Liver (tissue), 9 donors: ENCODE data around the gene SMAD7. TPM values are rescaled to one million over a fixed set of nuclear protein-coding genes. Genes with fewer than 3 reads are reported as not detected.
A peak's percentile ranks its signal among the peaks of the same experiment; 100 is the strongest.

ENCODE experiments used
- DNase-seq: peaks from one replicate; pipeline ENCODE4 v3.0.0-alpha.2; 2017; ENCODE audit warnings: low spot score
- H3K27ac ChIP-seq, 2 donors: one replicate each; pipeline ENCODE4 v1.7.0; 2013; ENCODE audit warnings: inconsistent platforms in 2 of 2, low read length in 2 of 2, control low read depth in 1 of 2, low read depth in 1 of 2, mild to moderate bottlenecking in 1 of 2
- H3K27me3 ChIP-seq, 4 donors: one replicate each; pipeline versions ENCODE4 v1.6.1 to v1.7.0; 2013; ENCODE audit warnings: low read length in 3 of 4, inconsistent platforms in 1 of 4, mild to moderate bottlenecking in 1 of 4, moderate library complexity in 1 of 4; ENCODE audit not compliant: control insufficient read depth in 4 of 4, insufficient read depth in 4 of 4
- H3K36me3 ChIP-seq, 4 donors: one replicate each; pipeline versions ENCODE4 v1.6.1 to v1.7.0; 2013; ENCODE audit warnings: low read length in 3 of 4, mild to moderate bottlenecking in 3 of 4, low read depth in 1 of 4, moderate library complexity in 1 of 4; ENCODE audit not compliant: control insufficient read depth in 4 of 4, insufficient read depth in 3 of 4
- H3K4me1 ChIP-seq, 4 donors: one replicate each; pipeline versions ENCODE4 v1.6.1 to v1.7.0; 2013; ENCODE audit warnings: low read length in 3 of 4, mild to moderate bottlenecking in 3 of 4, moderate library complexity in 1 of 4; ENCODE audit not compliant: control insufficient read depth in 4 of 4, insufficient read depth in 4 of 4
- H3K4me3 ChIP-seq, 3 donors: one replicate each; pipeline versions ENCODE4 v1.6.1 to v1.7.0; 2013; ENCODE audit warnings: low read length in 3 of 3, control low read depth in 1 of 3, low read depth in 1 of 3, mild to moderate bottlenecking in 1 of 3
- H3K9ac ChIP-seq, 2 donors: one replicate each; pipeline ENCODE4 v1.7.0; 2013; ENCODE audit warnings: low read length in 2 of 2, mild to moderate bottlenecking in 2 of 2, moderate library complexity in 2 of 2, control low read depth in 1 of 2, low read depth in 1 of 2
- H3K9me3 ChIP-seq, 4 donors: one replicate each; pipeline versions ENCODE4 v1.6.1 to v1.7.0; 2013; ENCODE audit warnings: low read length in 3 of 4; ENCODE audit not compliant: control insufficient read depth in 4 of 4
- EGR1 ChIP-seq, 2 donors: IDR thresholded peaks; 2 replicates each; pipeline ENCODE4 v1.6.1; 2016 to 2018; ENCODE audit warnings: antibody characterized with exemption in 2 of 2, low read depth in 2 of 2
- FOXA1 ChIP-seq: IDR thresholded peaks from 2 replicates; pipeline ENCODE4 v1.6.1; 2016; ENCODE audit warnings: antibody characterized with exemption
- FOXA2 ChIP-seq: IDR thresholded peaks from 2 replicates; pipeline ENCODE4 v1.6.1; 2016; ENCODE audit warnings: antibody characterized with exemption
- GABPA ChIP-seq, 2 donors: IDR thresholded peaks in 1 of 2; conservative IDR thresholded peaks in 1 of 2; 2 replicates each; pipeline ENCODE4 v1.6.1; 2016; ENCODE audit warnings: antibody characterized with exemption in 2 of 2, mild to moderate bottlenecking in 1 of 2, moderate library complexity in 1 of 2
- HNF4A ChIP-seq, 2 donors: conservative IDR thresholded peaks; 2 replicates each; pipeline ENCODE4 v1.6.1; 2016; ENCODE audit warnings: antibody characterized with exemption in 2 of 2, mild to moderate bottlenecking in 2 of 2
- JUND ChIP-seq, 2 donors: IDR thresholded peaks; 2 replicates each; pipeline ENCODE4 v1.6.1; 2016; ENCODE audit warnings: antibody characterized with exemption in 2 of 2
- NR2F2 ChIP-seq: IDR thresholded peaks from 2 replicates; pipeline ENCODE4 v1.6.1; 2016; ENCODE audit warnings: antibody characterized with exemption
- RAD21 ChIP-seq, 2 donors: IDR thresholded peaks; 2 replicates each; pipeline ENCODE4 v1.6.1; 2016; ENCODE audit warnings: antibody characterized with exemption in 2 of 2, mild to moderate bottlenecking in 2 of 2
- RXRA ChIP-seq, 2 donors: IDR thresholded peaks; 2 replicates each; pipeline ENCODE4 v1.6.1; 2017 to 2018; ENCODE audit warnings: antibody characterized with exemption in 2 of 2, mild to moderate bottlenecking in 1 of 2
- SP1 ChIP-seq: IDR thresholded peaks from 2 replicates; pipeline ENCODE4 v1.6.1; 2018; ENCODE audit warnings: antibody characterized with exemption, mild to moderate bottlenecking
- TAF1 ChIP-seq: conservative IDR thresholded peaks from 2 replicates; pipeline ENCODE4 v1.6.1; 2016; ENCODE audit warnings: antibody characterized with exemption, mild to moderate bottlenecking
- YY1 ChIP-seq: IDR thresholded peaks from 2 replicates; pipeline ENCODE4 v1.6.1; 2016; ENCODE audit warnings: antibody characterized with exemption, mild to moderate bottlenecking
- WGBS: extraction: QIAGEN DNeasy Blood & Tissue Kit; methylation state at CpG from one replicate; pipeline ENCODE4 v1.1.7; 2013; 5-methylcytosine and 5-hydroxymethylcytosine counted together
- polyA plus RNA-seq, 2 donors: library from polyadenylated mRNA; stranded (reverse) in 1 of 2; unstranded in 1 of 2; fragments of 200-250 nt in 1 of 2; fragments of >200 nt in 1 of 2; fragmentation: Nextera tagmentation in 1 of 2; extraction: Ambion mirVana in 1 of 2; gene quantifications; one replicate each; pipeline versions ENCODE4 v1.2.1 to v1.2.3, GENCODE V29; 2013 to 2015
- total RNA-seq, 2 donors: library from RNA; depleted of rRNA; stranded (reverse); fragments of >200 nt; gene quantifications; one replicate each; pipeline ENCODE4 v1.2.3, GENCODE V29; 2014
- TF ChIP-seq, protein P1 (sequence below): IDR thresholded peaks from 2 replicates; pipeline ENCODE4 v1.6.1; 2016; ENCODE audit warnings: antibody characterized with exemption
- TF ChIP-seq, protein P2 (sequence below): IDR thresholded peaks from 2 replicates; pipeline ENCODE4 v1.6.1; 2016; ENCODE audit warnings: antibody characterized with exemption
- TF ChIP-seq, protein P3 (sequence below): IDR thresholded peaks from 2 replicates; pipeline ENCODE4 v1.6.1; 2016; ENCODE audit warnings: antibody characterized with exemption
- TF ChIP-seq, protein P4 (sequence below): IDR thresholded peaks from 2 replicates; pipeline ENCODE4 v1.6.1; 2016; ENCODE audit warnings: antibody characterized with exemption, mild to moderate bottlenecking
- TF ChIP-seq, protein P5 (sequence below): fragments of 150-350 bp; IDR thresholded peaks from 2 replicates; pipeline ENCODE4 v1.5.1; 2017; ENCODE audit warnings: improper control_type of control experiment, low read depth, low read length; ENCODE audit not compliant: missing input control
- donor health status: healthy.
- donor health status: healthy.
- donor health status: healthy.
- donor health status: healthy.
- donor health status: healthy.

The SMAD7 gene
- total and polyA plus RNA-seq, 4 donors = 3.2 to 11.8 (median 10.1) TPM

DNA sequence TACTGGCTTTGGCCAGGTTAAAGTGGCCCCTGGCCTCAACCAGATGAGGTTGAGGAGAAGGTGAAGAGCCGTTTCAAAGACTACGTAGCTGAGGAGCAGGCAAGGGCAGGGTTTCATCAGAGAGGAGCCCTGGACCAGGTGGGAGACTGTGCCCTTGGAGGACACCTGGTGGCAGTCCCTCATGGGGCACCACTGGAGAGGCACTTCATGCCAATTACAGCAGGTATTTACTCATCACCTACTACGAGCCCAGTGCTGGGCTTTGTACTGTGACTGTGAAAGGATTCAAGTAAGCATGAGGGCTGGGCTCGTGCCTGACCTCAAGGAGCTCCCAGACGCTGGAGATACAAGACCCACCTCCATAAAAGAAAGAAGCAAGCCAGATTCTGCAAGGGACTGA lies 37.6 kb downstream of the SMAD7 start (continued):
- TF ChIP-seq, protein P1, sequence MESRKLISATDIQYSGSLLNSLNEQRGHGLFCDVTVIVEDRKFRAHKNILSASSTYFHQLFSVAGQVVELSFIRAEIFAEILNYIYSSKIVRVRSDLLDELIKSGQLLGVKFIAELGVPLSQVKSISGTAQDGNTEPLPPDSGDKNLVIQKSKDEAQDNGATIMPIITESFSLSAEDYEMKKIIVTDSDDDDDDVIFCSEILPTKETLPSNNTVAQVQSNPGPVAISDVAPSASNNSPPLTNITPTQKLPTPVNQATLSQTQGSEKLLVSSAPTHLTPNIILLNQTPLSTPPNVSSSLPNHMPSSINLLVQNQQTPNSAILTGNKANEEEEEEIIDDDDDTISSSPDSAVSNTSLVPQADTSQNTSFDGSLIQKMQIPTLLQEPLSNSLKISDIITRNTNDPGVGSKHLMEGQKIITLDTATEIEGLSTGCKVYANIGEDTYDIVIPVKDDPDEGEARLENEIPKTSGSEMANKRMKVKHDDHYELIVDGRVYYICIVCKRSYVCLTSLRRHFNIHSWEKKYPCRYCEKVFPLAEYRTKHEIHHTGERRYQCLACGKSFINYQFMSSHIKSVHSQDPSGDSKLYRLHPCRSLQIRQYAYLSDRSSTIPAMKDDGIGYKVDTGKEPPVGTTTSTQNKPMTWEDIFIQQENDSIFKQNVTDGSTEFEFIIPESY = no peak
- TF ChIP-seq SP1 (no peak), HNF4A (conservative IDR thresholded peaks at IDR 0.05) (no peak), RAD21 (IDR thresholded peaks at IDR 0.05) (peak; percentile 68 to 82), FOXA1 (no peak)
- TF ChIP-seq, protein P2, sequence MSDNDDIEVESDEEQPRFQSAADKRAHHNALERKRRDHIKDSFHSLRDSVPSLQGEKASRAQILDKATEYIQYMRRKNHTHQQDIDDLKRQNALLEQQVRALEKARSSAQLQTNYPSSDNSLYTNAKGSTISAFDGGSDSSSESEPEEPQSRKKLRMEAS = no peak

DNA sequence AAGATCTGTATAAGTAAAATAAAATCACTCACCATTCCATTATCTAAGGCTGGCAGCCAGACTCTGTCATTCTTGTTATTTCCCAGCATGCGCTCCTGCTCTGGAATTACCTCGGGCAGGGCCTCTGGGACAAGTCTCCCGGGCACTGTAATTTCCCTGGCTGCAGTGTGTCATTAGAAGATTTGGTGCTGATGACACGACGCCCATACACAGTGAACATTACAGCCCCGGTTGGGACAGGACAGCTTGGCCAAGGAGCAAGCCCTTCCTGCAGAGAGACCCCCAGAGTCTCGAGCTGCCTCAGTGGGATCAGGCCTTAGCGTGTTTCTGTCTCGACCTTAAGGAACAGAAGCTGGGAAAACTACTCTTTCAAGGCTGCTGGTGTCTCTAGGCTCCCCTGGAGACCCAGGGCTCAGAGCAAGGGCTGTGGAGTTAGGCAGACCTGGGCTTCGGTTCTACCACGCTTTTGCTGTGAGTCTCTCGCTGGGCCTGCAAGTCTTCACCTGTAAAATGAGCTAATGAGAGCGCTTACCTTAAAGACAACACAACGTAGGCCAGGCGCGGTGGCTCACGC lies 39.7 kb downstream of the SMAD7 start:
- Histone ChIP-seq H3K4me3 (no peak overlapping the region), H3K9me3 (no peaks in the 10 kb centered on the region), H3K27ac (no peak overlapping the region), H3K4me1 (no peaks in the 10 kb centered on the region), H3K9ac (no peak overlapping the region), H3K36me3 (no peaks in the 10 kb centered on the region), H3K27me3 (no peaks in the 10 kb centered on the region)
- no peak for DNase-seq
- TF ChIP-seq TAF1 = no peak
- TF ChIP-seq RXRA (IDR thresholded peaks at IDR 0.05) = no peak
- TF ChIP-seq GABPA (IDR thresholded peaks at IDR 0.05 in 1 of 2, conservative IDR thresholded peaks at IDR 0.05 in 1 of 2) = no peak
- WGBS = 96% methylated on average over 17 of the region's 17 CpGs

DNA sequence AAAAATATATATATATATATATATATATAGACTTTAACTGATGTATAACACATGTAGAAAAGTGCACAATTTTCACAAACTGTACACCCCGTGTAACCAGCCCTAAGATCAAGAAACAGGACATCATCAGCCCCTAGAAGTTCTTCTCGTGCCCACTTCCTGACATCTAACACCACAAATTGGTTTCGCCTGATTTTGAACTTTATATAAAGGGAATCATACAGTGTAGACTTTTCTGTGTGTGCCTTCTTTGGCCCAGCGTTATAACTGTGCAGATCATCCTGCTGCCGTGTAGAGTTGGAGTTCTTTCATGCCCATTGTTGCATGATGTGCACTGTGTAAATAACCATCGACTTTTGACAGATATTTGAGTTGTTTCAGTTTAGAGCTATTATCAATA lies 41.0 kb downstream of the SMAD7 start:
- no peak for DNase-seq
- no peaks in the 10 kb centered on the region for H3K4me1 ChIP-seq
- no peaks in the 10 kb centered on the region for H3K27me3 ChIP-seq
- peaks cover 0 to 4% (median 1%) of the 10 kb centered on the region in 4 donors for H3K9me3 ChIP-seq
- no peak for TF ChIP-seq TAF1
- TF ChIP-seq NR2F2 = no peak
- TF ChIP-seq, protein P1 = no peak
- TF ChIP-seq RAD21 (IDR thresholded peaks at IDR 0.05) = no peak
- no peak for TF ChIP-seq HNF4A (conservative IDR thresholded peaks at IDR 0.05)
- no peak for TF ChIP-seq JUND (IDR thresholded peaks at IDR 0.05)
- TF ChIP-seq RXRA (IDR thresholded peaks at IDR 0.05) = no peak
- TF ChIP-seq, protein P3, sequence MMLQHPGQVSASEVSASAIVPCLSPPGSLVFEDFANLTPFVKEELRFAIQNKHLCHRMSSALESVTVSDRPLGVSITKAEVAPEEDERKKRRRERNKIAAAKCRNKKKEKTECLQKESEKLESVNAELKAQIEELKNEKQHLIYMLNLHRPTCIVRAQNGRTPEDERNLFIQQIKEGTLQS = no peak
- TF ChIP-seq EGR1 (IDR thresholded peaks at IDR 0.05; ENCODE audit: low read depth in 2 of 2) = no peak
- TF ChIP-seq, protein P4, sequence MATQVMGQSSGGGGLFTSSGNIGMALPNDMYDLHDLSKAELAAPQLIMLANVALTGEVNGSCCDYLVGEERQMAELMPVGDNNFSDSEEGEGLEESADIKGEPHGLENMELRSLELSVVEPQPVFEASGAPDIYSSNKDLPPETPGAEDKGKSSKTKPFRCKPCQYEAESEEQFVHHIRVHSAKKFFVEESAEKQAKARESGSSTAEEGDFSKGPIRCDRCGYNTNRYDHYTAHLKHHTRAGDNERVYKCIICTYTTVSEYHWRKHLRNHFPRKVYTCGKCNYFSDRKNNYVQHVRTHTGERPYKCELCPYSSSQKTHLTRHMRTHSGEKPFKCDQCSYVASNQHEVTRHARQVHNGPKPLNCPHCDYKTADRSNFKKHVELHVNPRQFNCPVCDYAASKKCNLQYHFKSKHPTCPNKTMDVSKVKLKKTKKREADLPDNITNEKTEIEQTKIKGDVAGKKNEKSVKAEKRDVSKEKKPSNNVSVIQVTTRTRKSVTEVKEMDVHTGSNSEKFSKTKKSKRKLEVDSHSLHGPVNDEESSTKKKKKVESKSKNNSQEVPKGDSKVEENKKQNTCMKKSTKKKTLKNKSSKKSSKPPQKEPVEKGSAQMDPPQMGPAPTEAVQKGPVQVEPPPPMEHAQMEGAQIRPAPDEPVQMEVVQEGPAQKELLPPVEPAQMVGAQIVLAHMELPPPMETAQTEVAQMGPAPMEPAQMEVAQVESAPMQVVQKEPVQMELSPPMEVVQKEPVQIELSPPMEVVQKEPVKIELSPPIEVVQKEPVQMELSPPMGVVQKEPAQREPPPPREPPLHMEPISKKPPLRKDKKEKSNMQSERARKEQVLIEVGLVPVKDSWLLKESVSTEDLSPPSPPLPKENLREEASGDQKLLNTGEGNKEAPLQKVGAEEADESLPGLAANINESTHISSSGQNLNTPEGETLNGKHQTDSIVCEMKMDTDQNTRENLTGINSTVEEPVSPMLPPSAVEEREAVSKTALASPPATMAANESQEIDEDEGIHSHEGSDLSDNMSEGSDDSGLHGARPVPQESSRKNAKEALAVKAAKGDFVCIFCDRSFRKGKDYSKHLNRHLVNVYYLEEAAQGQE = no peak
- TF ChIP-seq, protein P2 = no peak
- TF ChIP-seq SP1 = no peak
- TF ChIP-seq, protein P5, sequence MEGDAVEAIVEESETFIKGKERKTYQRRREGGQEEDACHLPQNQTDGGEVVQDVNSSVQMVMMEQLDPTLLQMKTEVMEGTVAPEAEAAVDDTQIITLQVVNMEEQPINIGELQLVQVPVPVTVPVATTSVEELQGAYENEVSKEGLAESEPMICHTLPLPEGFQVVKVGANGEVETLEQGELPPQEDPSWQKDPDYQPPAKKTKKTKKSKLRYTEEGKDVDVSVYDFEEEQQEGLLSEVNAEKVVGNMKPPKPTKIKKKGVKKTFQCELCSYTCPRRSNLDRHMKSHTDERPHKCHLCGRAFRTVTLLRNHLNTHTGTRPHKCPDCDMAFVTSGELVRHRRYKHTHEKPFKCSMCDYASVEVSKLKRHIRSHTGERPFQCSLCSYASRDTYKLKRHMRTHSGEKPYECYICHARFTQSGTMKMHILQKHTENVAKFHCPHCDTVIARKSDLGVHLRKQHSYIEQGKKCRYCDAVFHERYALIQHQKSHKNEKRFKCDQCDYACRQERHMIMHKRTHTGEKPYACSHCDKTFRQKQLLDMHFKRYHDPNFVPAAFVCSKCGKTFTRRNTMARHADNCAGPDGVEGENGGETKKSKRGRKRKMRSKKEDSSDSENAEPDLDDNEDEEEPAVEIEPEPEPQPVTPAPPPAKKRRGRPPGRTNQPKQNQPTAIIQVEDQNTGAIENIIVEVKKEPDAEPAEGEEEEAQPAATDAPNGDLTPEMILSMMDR = no peak
- TF ChIP-seq GABPA (IDR thresholded peaks at IDR 0.05 in 1 of 2, conservative IDR thresholded peaks at IDR 0.05 in 1 of 2) = no peak
- TF ChIP-seq FOXA1 = no peak
- TF ChIP-seq FOXA2 = no peak
- TF ChIP-seq YY1 = no peak
- no peak overlapping the region for H3K27ac ChIP-seq
- H3K9ac ChIP-seq = no peak overlapping the region
- H3K4me3 ChIP-seq = no peak overlapping the region
- H3K36me3 ChIP-seq = no peaks in the 10 kb centered on the region
- 79% methylated on average over 6 of the region's 6 CpGs for WGBS
